ENCODE data around the gene PTPRM.

PTPRM gene

DNA sequence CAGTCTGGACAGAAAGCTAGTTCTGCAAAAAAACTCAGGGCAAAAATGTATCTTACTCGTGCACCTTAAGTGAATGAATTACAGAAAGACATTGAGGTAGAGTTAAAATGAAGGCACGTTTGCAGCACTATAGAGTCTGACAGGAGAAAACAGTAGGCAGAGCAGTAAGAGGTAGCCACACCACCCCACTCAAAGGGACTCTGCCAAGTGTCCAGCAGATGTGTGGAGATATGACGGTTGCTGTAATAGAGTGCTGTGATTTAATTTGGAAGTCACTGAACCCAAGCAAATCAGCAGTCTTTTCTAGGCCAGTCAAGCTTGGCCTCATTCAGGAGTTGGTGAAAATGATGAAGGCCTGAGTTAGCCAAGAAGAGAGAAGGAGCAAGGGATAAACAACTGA is 464.4 kb downstream of the PTPRM start:
- no peak overlapping the region for H3K4me3 ChIP-seq (ENCODE audit: low read depth, low read length)
- TF ChIP-seq, protein P1, sequence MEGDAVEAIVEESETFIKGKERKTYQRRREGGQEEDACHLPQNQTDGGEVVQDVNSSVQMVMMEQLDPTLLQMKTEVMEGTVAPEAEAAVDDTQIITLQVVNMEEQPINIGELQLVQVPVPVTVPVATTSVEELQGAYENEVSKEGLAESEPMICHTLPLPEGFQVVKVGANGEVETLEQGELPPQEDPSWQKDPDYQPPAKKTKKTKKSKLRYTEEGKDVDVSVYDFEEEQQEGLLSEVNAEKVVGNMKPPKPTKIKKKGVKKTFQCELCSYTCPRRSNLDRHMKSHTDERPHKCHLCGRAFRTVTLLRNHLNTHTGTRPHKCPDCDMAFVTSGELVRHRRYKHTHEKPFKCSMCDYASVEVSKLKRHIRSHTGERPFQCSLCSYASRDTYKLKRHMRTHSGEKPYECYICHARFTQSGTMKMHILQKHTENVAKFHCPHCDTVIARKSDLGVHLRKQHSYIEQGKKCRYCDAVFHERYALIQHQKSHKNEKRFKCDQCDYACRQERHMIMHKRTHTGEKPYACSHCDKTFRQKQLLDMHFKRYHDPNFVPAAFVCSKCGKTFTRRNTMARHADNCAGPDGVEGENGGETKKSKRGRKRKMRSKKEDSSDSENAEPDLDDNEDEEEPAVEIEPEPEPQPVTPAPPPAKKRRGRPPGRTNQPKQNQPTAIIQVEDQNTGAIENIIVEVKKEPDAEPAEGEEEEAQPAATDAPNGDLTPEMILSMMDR (IDR thresholded peaks at IDR 0.05; ENCODE audit: low read depth, low read length), result no peak

DNA sequence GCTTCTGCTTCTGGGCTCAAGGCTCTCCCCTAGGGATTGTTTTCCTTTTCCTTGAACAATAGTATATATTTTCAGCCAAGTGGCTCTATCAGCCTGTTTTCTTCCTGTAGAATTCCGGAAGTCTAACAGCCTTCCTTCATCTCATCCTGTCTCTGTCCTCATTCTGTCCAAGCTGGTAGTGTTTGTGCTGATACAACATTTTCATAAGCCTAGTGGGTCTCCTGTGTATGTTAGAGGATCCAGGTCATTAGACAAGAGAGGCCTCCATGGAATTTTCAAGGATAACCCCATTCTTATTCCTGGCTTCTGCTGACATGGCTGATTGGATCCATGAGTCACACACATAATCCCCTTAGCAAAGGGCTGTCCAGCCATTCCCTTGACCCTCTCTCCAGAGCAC is 467.6 kb downstream of the PTPRM start:
- TF ChIP-seq, protein P1 (IDR thresholded peaks at IDR 0.05; ENCODE audit: low read depth, low read length), result no peak
- H3K4me3 ChIP-seq (ENCODE audit: low read depth, low read length), result no peak overlapping the region

DNA sequence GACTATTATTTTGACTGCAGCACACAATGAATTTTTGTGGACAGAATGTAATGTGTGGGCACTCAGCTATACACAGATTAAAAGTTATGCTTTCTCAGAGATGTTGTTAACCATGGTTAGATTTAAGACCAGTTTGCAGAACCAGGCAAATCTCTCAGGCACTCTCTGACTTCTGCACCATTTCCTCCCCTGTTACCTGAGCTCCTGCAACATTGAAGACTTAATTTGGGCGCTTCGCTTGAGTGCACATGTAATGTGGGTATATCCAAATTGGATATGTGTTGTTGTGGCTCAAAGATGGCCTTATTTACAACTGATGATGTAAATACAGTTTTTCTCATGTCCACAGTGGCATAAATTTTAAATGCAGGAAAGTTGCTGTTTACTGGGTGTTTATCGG is 469.4 kb downstream of the PTPRM start:
- H3K4me3 ChIP-seq (ENCODE audit: low read depth, low read length), result no peak overlapping the region
- TF ChIP-seq, protein P1 (IDR thresholded peaks at IDR 0.05; ENCODE audit: low read depth, low read length), result no peak

DNA sequence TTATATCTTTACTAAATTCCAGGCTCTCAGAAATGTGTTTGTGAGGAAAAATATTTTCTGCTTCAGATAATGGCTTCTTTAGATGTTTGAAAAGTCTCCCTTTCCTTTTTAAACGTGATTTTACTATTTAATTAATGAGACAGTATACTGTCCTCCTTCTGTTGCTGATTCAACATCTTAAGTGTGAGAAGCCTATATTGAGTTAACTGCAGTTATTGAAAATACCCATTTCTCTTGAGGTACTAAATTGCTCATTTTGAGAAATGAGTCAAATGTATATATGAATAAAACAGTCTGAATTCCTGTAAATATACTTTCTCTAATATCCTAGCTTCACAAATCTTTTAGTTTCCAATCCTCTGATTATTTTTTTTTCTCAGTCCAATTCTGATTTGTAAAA is 470.2 kb downstream of the PTPRM start:
- TF ChIP-seq, protein P1 (IDR thresholded peaks at IDR 0.05; ENCODE audit: low read depth, low read length), result no peak
- no peak overlapping the region for H3K4me3 ChIP-seq (ENCODE audit: low read depth, low read length)

DNA sequence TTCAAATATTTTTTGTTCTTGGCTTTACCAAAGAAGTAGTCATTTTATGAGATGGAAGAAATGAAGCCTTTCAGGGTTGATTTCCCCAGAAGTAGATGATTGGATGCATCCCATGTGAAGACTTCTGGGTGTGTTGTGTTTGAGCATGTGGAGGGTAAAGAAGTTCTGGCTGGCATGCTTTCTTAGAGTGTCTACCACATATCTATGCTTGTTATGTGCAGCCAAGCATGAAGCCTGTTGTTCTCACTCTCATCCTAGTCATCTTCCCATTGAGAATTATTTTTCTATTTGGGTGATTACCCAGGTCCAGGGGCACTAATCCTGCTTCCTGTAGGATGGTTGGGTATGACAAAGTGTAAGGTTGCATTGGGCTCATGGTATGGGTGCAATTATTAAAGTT is 472.9 kb downstream of the PTPRM start:
- TF ChIP-seq, protein P1 (IDR thresholded peaks at IDR 0.05; ENCODE audit: low read depth, low read length), result no peak
- no peak overlapping the region for H3K4me3 ChIP-seq (ENCODE audit: low read depth, low read length)

DNA sequence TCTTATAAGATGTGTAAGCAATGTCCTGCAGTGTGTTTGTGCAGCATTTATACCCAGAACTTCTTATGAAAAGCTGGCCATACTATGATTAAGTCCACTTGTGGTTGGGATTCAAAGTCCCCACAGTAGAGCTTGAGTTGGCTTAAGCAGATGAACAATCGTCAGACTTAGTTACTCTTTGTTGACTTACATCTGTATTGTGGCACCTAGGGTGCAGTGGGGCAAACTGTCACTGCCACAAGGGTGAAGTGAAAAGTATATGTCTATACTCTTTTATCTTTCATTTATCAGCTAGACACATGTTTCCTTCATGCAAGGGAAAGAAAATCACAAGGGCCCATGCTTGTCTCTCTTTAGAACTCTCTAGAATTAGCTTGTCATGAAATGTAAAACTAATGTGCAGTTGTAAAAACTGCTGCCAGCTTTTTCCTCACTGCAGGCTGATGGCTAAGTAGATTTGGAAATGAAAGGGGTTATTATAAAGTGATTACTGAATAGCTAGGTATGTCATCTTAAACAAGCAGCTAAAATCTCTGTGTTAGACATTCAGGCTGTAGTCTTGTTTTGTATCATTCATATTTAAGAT is 474.5 kb downstream of the PTPRM start:
- H3K4me3 ChIP-seq (ENCODE audit: low read depth, low read length), result no peak overlapping the region
- TF ChIP-seq, protein P1 (IDR thresholded peaks at IDR 0.05; ENCODE audit: low read depth, low read length), result no peak

DNA sequence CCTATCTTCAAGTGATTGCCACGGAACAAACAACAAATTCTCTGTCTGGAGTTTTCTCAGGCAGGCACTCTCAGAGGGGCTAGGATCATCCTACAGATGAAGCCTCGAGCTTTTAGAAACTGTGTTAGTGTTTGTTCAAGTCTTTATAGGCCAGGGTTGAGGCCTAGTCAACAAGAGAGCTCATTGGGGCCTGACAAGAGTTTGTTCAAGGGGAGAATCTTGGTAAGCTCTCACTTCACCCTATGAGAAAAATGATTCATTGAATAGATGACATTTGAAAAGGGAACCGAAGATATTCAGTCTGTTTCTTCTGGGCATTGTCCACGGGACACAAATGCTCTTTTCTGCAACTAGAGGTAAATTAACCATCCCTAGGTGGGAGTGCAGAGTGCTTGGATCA is 476.9 kb downstream of the PTPRM start:
- TF ChIP-seq, protein P1 (IDR thresholded peaks at IDR 0.05; ENCODE audit: low read depth, low read length), result no peak

More for the DNA sequence above, 476.9 kb downstream of the PTPRM start:
- no peak overlapping the region for H3K4me3 ChIP-seq (ENCODE audit: low read depth, low read length)

Data from WI38 (cell line).